Measurements from ENCODE around the gene THOC6. TPM values are rescaled to one million over a fixed set of nuclear protein-coding genes. Genes with fewer than 3 reads are reported as not detected.

THOC6 gene
- total RNA-seq = 25.0 and 34.0 TPM in 2 replicates

GRCh38 chr16:3023669-3024478 is at the start of gene THOC6, which contains the start of gene HCFC1R1:
TSS of gene THOC6 (plus strand) at chr16:3024035. CDS start at chr16:3024327, 292 bp downstream.
TSS of gene HCFC1R1 (minus strand) at chr16:3023942. CDS start at chr16:3023941, 1 bp downstream.

GRCh38 chr16:2980227-2981176 is 43.3 kb upstream of the THOC6 start, which contains the start of gene PKMYT1:
TSS of gene PKMYT1 (minus strand) at chr16:2980446. CDS start at chr16:2979657, 789 bp downstream.

GRCh38 chr16:3012828-3013420 is 10.9 kb upstream of the THOC6 start, which contains the start of gene CLDN9:
TSS of gene CLDN9 (plus strand) at chr16:3012923. CDS start at chr16:3013363, 440 bp downstream.

GRCh38 chr16:3017794-3018506 is 5.9 kb upstream of the THOC6 start, which contains the start of gene CLDN6:
TSS of gene CLDN6 (minus strand) at chr16:3018183. CDS start at chr16:3016021, 2,162 bp downstream.

GRCh38 chr16:3020247-3020603 is 3.6 kb upstream of the THOC6 start, which contains the start of gene TNFRSF12A:
TSS of gene TNFRSF12A (plus strand) at chr16:3020368. CDS start at chr16:3020398, 30 bp downstream.

GRCh38 chr16:3036726-3037315 is 13.0 kb downstream of the THOC6 start, which contains the start of gene BICDL2:
TSS of gene BICDL2 (minus strand) at chr16:3036944. CDS start at chr16:3035496, 1,448 bp downstream.

GRCh38 chr16:3045758-3046640 is 22.2 kb downstream of the THOC6 start, which contains the start of gene MMP25:
TSS of gene MMP25 (plus strand) at chr16:3046561. CDS start at chr16:3046918, 357 bp downstream.

GRCh38 chr16:3065069-3065741 is 41.4 kb downstream of the THOC6 start, which contains the start of gene IL32:
TSS of gene IL32 (plus strand) at chr16:3065640. CDS start at chr16:3065812, 172 bp downstream.

Small RNAs within 50 kb of the gene (small RNA-seq; reads per million reads assigned to genes)
- not detected for gene LINC00514

Other genes with a start within 250 kb of the THOC6 start
- 188 and 355 TPM in 2 replicates for gene ELOB, start 246.8 kb upstream of the THOC6 start, total RNA-seq
- gene PRSS33, start 236.5 kb upstream of the THOC6 start, total RNA-seq = not detected in 2 replicates
- gene PRSS41, start 225.6 kb upstream of the THOC6 start, total RNA-seq = not detected in 2 replicates
- 0.59 and 0.73 TPM in 2 replicates for gene PRSS21, start 206.8 kb upstream of the THOC6 start, total RNA-seq
- gene ZG16B, start 193.7 kb upstream of the THOC6 start, total RNA-seq = 0.37 TPM in 1 of 2 replicates, not detected in the other
- gene PRSS22, start 165.9 kb upstream of the THOC6 start, total RNA-seq = not detected in 2 replicates
- 39.9 and 52.9 TPM in 2 replicates for gene FLYWCH2, start 140.8 kb upstream of the THOC6 start, total RNA-seq
- 23.1 and 27.6 TPM in 2 replicates for gene FLYWCH1, start 112.1 kb upstream of the THOC6 start, total RNA-seq
- not detected in 2 replicates for gene KREMEN2, start 59.8 kb upstream of the THOC6 start, total RNA-seq
- 6.2 and 13.3 TPM in 2 replicates for gene PAQR4, start 54.7 kb upstream of the THOC6 start, total RNA-seq
- gene PKMYT1, start 43.6 kb upstream of the THOC6 start, total RNA-seq = 12.5 and 19.4 TPM in 2 replicates
- gene CLDN9, start 11.1 kb upstream of the THOC6 start, total RNA-seq = not detected in 2 replicates
- not detected in 2 replicates for gene CLDN6, start 5.9 kb upstream of the THOC6 start, total RNA-seq
- gene TNFRSF12A, start 3.7 kb upstream of the THOC6 start, total RNA-seq = 85.6 and 172 TPM in 2 replicates
- gene HCFC1R1, start 93 bp upstream of the THOC6 start, total RNA-seq = 12.5 and 16.2 TPM in 2 replicates
- not detected in 2 replicates for gene BICDL2, start 12.9 kb downstream of the THOC6 start, total RNA-seq
- under 0.01 and 0.20 TPM in 2 replicates for gene MMP25, start 22.5 kb downstream of the THOC6 start, total RNA-seq
- 0.59 and 4.4 TPM in 2 replicates for gene IL32, start 41.6 kb downstream of the THOC6 start, total RNA-seq
- not detected in 2 replicates for gene ZSCAN10, start 75.3 kb downstream of the THOC6 start, total RNA-seq
- gene ZNF205, start 88.6 kb downstream of the THOC6 start, total RNA-seq = 15.1 and 17.0 TPM in 2 replicates
- 4.4 and 7.4 TPM in 2 replicates for gene ZNF213, start 111.0 kb downstream of the THOC6 start, total RNA-seq
- gene OR1F1, start 164.2 kb downstream of the THOC6 start, total RNA-seq = not detected in 2 replicates
- gene ZNF200, start 211.1 kb downstream of the THOC6 start, total RNA-seq = 5.9 and 10.4 TPM in 2 replicates
- under 0.01 and 0.20 TPM in 2 replicates for gene MEFV, start 232.6 kb downstream of the THOC6 start, total RNA-seq

All from subcutaneous preadipocyte (primary cell).